ENCODE measurements around the gene GPBP1. TPM values are rescaled to one million over a fixed set of nuclear protein-coding genes. Genes with fewer than 3 reads are reported as not detected.

Gene GPBP1
- total and polyA plus RNA-seq, 2 donors from 2014 or later: 52.7 to 80.9 TPM

- Histone ChIP-seq H3K4me3 (ENCODE audit: low read length in 3 of 3) (peak overlapping the region in 1 of 3 donors; percentile 36), H3K9ac (ENCODE audit: low read length in 3 of 3) (no peak overlapping the region)
- DNase-seq: peak in 4 of 5 donors; percentile 84 to 95 (median 88)
These were observed 124.6 kb downstream of the GPBP1 start for GRCh38 chr5:57298295-57298984.

DNA sequence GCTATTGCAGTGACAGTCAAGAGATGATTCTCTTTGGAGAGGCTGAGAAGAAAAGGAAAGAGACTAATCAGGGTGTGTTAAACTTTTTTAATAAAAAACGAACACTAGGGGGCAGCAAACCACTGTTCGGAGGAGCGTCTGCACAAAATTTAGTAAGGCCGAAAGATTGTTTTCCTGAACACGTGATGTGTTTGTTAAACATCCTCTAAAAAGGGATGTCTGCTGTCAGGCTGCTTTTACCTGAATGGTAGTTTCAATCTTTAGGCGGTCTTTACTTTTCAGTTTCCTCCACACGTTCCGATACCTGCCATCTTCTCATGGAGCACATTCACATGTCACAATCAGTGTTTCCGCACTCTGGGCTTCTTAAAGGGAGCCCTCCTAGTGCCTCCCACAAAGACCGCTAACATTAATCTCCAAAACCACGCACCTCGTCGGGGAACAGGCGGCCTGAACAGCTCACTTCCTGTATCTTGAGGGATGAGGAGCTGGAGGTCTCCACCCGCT is 125.2 kb downstream of the GPBP1 start:
- H3K27ac ChIP-seq (ENCODE audit: low read depth in 2 of 2, low read length in 2 of 2): no peak overlapping the region
- FAIRE-seq (peak; percentile 64), DNase-seq (peak in 4 of 5 donors; percentile 52 to 94 (median 74))
- H3K4me3 ChIP-seq (ENCODE audit: low read length in 3 of 3): peak overlapping the region; percentile 18 to 42 (median 36)
- peak overlapping the region in 1 of 3 donors; percentile 1 for H3K9ac ChIP-seq (ENCODE audit: low read length in 3 of 3)
- no peaks in the 10 kb centered on the region for H3K27me3 ChIP-seq (ENCODE audit: control insufficient read depth, insufficient read depth, low read length)
- intact Hi-C loops (cut with DNase I): loop anchor here (5.0 kb wide), 1 partner anchor 1163 kb away; the partner anchor contains the start of gene PLK2
- peak; percentile 71 for TF ChIP-seq CTCF (IDR thresholded peaks at IDR 0.05; ENCODE audit: borderline replicate concordance, extremely low read depth, insufficient read depth)
- peaks cover 0 to 4% (median 4%) of the 10 kb centered on the region in 3 donors for H3K4me1 ChIP-seq (ENCODE audit: control insufficient read depth in 2 of 3, insufficient read depth in 2 of 3, low read depth in 1 of 3, low read length in 3 of 3)
- H3K9me3 ChIP-seq (ENCODE audit: control insufficient read depth in 2 of 3, insufficient read depth in 1 of 3, low read length in 3 of 3): no peaks in the 10 kb centered on the region
- no peaks in the 10 kb centered on the region for H3K36me3 ChIP-seq (ENCODE audit: control insufficient read depth in 2 of 3, insufficient read depth in 3 of 3, low read length in 3 of 3)

More at GRCh38 chr5:57298295-57298984, 124.6 kb downstream of the GPBP1 start:
- Histone ChIP-seq H3K4me1 (ENCODE audit: control insufficient read depth in 2 of 3, insufficient read depth in 2 of 3, low read depth in 1 of 3, low read length in 3 of 3) (peaks cover 0 to 4% (median 4%) of the 10 kb centered on the region in 3 donors), H3K27ac (ENCODE audit: low read depth in 2 of 2, low read length in 2 of 2) (no peak overlapping the region), H3K9me3 (ENCODE audit: control insufficient read depth in 2 of 3, insufficient read depth in 1 of 3, low read length in 3 of 3) (no peaks in the 10 kb centered on the region), H3K36me3 (ENCODE audit: control insufficient read depth in 2 of 3, insufficient read depth in 3 of 3, low read length in 3 of 3) (no peaks in the 10 kb centered on the region), H3K27me3 (ENCODE audit: control insufficient read depth, insufficient read depth, low read length) (no peaks in the 10 kb centered on the region)
- peak; percentile 83 for TF ChIP-seq CTCF (IDR thresholded peaks at IDR 0.05; ENCODE audit: borderline replicate concordance, extremely low read depth, insufficient read depth)
- intact Hi-C loops (cut with DNase I): loop anchor here (5.0 kb wide), 1 partner anchor 1164 kb away; the partner anchor contains the start of gene PLK2
- peak; percentile 33 for FAIRE-seq

DNA sequence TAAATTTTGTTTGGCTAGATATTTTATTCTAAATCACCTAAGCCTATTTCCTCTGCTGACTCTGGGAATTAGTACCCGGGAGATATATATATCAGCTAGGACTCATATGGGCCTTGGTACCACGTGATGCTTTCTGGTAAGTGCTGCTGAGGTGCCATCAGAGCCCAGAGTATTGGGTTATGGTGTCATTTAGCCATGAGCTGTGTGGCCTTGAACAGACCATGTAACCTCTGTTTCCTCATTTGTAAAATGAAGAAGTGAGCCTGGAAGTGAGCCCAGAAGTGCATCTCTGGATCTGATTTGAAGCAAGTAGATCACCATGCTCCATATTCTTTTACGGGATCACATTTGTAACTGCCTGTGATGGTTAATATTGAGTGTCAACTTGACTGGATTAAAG is 126.1 kb downstream of the GPBP1 start:
- Histone ChIP-seq H3K9me3 (ENCODE audit: control insufficient read depth in 2 of 3, insufficient read depth in 1 of 3, low read length in 3 of 3) (no peaks in the 10 kb centered on the region), H3K27ac (ENCODE audit: low read depth in 2 of 2, low read length in 2 of 2) (no peak overlapping the region), H3K4me1 (ENCODE audit: control insufficient read depth in 2 of 3, insufficient read depth in 2 of 3, low read depth in 1 of 3, low read length in 3 of 3) (peaks cover 0 to 4% (median 4%) of the 10 kb centered on the region in 3 donors), H3K9ac (ENCODE audit: low read length in 3 of 3) (no peak overlapping the region), H3K27me3 (ENCODE audit: control insufficient read depth, insufficient read depth, low read length) (no peaks in the 10 kb centered on the region), H3K4me3 (ENCODE audit: low read length in 3 of 3) (no peak overlapping the region), H3K36me3 (ENCODE audit: control insufficient read depth in 2 of 3, insufficient read depth in 3 of 3, low read length in 3 of 3) (no peaks in the 10 kb centered on the region)
- no peak for FAIRE-seq
- intact Hi-C loops (cut with DNase I): loop anchor here (5.0 kb wide), 1 partner anchor 1162 kb away; the partner anchor contains the start of gene PLK2
- DNase-seq: no peak
- TF ChIP-seq CTCF (IDR thresholded peaks at IDR 0.05; ENCODE audit: borderline replicate concordance, extremely low read depth, insufficient read depth): no peak
